ENCODE data around the gene GLDC.

DNA sequence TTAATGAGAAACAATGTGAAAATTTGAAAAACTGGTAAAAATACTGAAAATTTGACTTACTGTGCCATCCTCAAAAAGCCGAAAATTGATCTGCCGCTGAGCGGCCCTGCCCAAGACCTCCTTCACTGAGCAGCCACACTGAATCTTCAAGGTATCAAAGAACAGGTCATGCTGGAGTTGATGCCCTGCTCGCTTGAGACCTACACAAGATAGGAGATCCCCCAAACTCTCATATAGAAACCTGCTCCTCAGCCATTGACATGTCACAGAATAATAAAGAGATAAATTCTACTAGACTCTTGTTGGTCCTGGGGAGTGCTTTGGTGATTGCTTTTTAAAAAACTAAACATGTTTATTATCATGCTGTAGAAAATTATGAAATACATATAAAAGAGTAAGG is 52.7 kb downstream of the GLDC start:
- TF ChIP-seq, protein P1, sequence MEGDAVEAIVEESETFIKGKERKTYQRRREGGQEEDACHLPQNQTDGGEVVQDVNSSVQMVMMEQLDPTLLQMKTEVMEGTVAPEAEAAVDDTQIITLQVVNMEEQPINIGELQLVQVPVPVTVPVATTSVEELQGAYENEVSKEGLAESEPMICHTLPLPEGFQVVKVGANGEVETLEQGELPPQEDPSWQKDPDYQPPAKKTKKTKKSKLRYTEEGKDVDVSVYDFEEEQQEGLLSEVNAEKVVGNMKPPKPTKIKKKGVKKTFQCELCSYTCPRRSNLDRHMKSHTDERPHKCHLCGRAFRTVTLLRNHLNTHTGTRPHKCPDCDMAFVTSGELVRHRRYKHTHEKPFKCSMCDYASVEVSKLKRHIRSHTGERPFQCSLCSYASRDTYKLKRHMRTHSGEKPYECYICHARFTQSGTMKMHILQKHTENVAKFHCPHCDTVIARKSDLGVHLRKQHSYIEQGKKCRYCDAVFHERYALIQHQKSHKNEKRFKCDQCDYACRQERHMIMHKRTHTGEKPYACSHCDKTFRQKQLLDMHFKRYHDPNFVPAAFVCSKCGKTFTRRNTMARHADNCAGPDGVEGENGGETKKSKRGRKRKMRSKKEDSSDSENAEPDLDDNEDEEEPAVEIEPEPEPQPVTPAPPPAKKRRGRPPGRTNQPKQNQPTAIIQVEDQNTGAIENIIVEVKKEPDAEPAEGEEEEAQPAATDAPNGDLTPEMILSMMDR (IDR thresholded peaks at IDR 0.05): no peak
- TF ChIP-seq, protein P2, sequence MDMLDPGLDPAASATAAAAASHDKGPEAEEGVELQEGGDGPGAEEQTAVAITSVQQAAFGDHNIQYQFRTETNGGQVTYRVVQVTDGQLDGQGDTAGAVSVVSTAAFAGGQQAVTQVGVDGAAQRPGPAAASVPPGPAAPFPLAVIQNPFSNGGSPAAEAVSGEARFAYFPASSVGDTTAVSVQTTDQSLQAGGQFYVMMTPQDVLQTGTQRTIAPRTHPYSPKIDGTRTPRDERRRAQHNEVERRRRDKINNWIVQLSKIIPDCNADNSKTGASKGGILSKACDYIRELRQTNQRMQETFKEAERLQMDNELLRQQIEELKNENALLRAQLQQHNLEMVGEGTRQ (CRISPR knock-in tag; IDR thresholded peaks at IDR 0.05): no peak
- TF ChIP-seq ELF4 (CRISPR knock-in tag; IDR thresholded peaks at IDR 0.05; ENCODE audit: low read depth) (no peak), ESRRA (CRISPR knock-in tag; IDR thresholded peaks at IDR 0.05; ENCODE audit: borderline replicate concordance) (no peak), CBFB (CRISPR knock-in tag; IDR thresholded peaks at IDR 0.05; ENCODE audit: low read depth) (no peak), CREB1 (CRISPR knock-in tag; IDR thresholded peaks at IDR 0.05) (no peak), ZNF121 (CRISPR knock-in tag; IDR thresholded peaks at IDR 0.05) (no peak), NR1H2 (CRISPR knock-in tag; IDR thresholded peaks at IDR 0.05) (no peak)
- TF ChIP-seq, protein P3, sequence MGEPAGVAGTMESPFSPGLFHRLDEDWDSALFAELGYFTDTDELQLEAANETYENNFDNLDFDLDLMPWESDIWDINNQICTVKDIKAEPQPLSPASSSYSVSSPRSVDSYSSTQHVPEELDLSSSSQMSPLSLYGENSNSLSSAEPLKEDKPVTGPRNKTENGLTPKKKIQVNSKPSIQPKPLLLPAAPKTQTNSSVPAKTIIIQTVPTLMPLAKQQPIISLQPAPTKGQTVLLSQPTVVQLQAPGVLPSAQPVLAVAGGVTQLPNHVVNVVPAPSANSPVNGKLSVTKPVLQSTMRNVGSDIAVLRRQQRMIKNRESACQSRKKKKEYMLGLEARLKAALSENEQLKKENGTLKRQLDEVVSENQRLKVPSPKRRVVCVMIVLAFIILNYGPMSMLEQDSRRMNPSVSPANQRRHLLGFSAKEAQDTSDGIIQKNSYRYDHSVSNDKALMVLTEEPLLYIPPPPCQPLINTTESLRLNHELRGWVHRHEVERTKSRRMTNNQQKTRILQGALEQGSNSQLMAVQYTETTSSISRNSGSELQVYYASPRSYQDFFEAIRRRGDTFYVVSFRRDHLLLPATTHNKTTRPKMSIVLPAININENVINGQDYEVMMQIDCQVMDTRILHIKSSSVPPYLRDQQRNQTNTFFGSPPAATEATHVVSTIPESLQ (CRISPR knock-in tag; IDR thresholded peaks at IDR 0.05): no peak
- TF ChIP-seq, protein P4, sequence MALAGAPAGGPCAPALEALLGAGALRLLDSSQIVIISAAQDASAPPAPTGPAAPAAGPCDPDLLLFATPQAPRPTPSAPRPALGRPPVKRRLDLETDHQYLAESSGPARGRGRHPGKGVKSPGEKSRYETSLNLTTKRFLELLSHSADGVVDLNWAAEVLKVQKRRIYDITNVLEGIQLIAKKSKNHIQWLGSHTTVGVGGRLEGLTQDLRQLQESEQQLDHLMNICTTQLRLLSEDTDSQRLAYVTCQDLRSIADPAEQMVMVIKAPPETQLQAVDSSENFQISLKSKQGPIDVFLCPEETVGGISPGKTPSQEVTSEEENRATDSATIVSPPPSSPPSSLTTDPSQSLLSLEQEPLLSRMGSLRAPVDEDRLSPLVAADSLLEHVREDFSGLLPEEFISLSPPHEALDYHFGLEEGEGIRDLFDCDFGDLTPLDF (CRISPR knock-in tag; IDR thresholded peaks at IDR 0.05): no peak
- TF ChIP-seq, protein P5, sequence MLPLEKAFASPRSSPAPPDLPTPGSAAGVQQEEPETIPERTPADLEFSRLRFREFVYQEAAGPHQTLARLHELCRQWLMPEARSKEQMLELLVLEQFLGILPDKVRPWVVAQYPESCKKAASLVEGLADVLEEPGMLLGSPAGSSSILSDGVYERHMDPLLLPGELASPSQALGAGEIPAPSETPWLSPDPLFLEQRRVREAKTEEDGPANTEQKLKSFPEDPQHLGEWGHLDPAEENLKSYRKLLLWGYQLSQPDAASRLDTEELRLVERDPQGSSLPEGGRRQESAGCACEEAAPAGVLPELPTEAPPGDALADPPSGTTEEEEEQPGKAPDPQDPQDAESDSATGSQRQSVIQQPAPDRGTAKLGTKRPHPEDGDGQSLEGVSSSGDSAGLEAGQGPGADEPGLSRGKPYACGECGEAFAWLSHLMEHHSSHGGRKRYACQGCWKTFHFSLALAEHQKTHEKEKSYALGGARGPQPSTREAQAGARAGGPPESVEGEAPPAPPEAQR (CRISPR knock-in tag; IDR thresholded peaks at IDR 0.05): no peak
- TF ChIP-seq, protein P6, sequence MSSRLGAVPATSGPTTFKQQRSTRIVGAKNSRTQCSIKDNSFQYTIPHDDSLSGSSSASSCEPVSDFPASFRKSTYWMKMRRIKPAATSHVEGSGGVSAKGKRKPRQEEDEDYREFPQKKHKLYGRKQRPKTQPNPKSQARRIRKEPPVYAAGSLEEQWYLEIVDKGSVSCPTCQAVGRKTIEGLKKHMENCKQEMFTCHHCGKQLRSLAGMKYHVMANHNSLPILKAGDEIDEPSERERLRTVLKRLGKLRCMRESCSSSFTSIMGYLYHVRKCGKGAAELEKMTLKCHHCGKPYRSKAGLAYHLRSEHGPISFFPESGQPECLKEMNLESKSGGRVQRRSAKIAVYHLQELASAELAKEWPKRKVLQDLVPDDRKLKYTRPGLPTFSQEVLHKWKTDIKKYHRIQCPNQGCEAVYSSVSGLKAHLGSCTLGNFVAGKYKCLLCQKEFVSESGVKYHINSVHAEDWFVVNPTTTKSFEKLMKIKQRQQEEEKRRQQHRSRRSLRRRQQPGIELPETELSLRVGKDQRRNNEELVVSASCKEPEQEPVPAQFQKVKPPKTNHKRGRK (CRISPR knock-in tag; IDR thresholded peaks at IDR 0.05; ENCODE audit: borderline replicate concordance): no peak
- TF ChIP-seq, protein P7, sequence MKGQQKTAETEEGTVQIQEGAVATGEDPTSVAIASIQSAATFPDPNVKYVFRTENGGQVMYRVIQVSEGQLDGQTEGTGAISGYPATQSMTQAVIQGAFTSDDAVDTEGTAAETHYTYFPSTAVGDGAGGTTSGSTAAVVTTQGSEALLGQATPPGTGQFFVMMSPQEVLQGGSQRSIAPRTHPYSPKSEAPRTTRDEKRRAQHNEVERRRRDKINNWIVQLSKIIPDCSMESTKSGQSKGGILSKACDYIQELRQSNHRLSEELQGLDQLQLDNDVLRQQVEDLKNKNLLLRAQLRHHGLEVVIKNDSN (CRISPR knock-in tag; IDR thresholded peaks at IDR 0.05): no peak

All from WTC11 (cell line).